AG09319 (cell line): ENCODE data around the gene EPS8L3.
A peak's percentile ranks its signal among the peaks of the same experiment; 100 is the strongest.
"Not testable (repeated sequence)": the region's sequence is repeated elsewhere in the genome, so short reads cannot be mapped to it uniquely, and the experiment has no call there.

Experiments
- DNase-seq: peaks from one replicate; pipeline ENCODE4 v3.0.0-alpha.2; 2010; ENCODE audit warnings: low read depth; ENCODE audit errors: extremely low read depth
- CTCF ChIP-seq: IDR thresholded peaks from 2 replicates; pipeline ENCODE4 v1.5.1; 2011; ENCODE audit warnings: low read depth, mild to moderate bottlenecking, inconsistent platforms, low read length, moderate library complexity

The EPS8L3 gene

GRCh38 chr1:109801791-109802135 lies 38.0 kb upstream of the EPS8L3 start:
- DNase-seq, result no peak
- TF ChIP-seq CTCF, result no peak

GRCh38 chr1:109800291-109800690 lies 36.6 kb upstream of the EPS8L3 start:
- no peak for DNase-seq
- no peak for TF ChIP-seq CTCF

GRCh38 chr1:109799445-109799844 lies 35.7 kb upstream of the EPS8L3 start:
- TF ChIP-seq CTCF, result no peak
- peak; percentile 45 for DNase-seq

DNA sequence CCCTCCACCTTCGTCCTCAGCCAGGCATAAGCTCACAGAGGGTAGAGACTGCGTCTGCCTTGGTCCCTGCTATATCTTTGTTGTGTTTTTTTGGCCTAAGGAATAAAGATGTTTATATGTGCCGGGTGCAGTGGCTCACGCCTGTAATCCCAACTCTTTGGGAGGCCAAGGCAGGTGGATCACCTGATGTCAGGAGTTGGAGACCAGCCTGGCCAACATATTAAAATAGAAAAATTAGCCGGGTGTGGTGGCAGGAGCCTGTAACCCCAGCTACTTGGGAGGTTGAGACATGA lies 33.5 kb upstream of the EPS8L3 start:
- not testable (repeated sequence) for DNase-seq

GRCh38 chr1:109796484-109797302 lies 33.0 kb upstream of the EPS8L3 start:
- DNase-seq, result no peak

GRCh38 chr1:109794319-109795132 lies 30.8 kb upstream of the EPS8L3 start:
- no peak for DNase-seq
- no peak for TF ChIP-seq CTCF

More at GRCh38 chr1:109796484-109797302, 33.0 kb upstream of the EPS8L3 start:
- TF ChIP-seq CTCF, result no peak

DNA sequence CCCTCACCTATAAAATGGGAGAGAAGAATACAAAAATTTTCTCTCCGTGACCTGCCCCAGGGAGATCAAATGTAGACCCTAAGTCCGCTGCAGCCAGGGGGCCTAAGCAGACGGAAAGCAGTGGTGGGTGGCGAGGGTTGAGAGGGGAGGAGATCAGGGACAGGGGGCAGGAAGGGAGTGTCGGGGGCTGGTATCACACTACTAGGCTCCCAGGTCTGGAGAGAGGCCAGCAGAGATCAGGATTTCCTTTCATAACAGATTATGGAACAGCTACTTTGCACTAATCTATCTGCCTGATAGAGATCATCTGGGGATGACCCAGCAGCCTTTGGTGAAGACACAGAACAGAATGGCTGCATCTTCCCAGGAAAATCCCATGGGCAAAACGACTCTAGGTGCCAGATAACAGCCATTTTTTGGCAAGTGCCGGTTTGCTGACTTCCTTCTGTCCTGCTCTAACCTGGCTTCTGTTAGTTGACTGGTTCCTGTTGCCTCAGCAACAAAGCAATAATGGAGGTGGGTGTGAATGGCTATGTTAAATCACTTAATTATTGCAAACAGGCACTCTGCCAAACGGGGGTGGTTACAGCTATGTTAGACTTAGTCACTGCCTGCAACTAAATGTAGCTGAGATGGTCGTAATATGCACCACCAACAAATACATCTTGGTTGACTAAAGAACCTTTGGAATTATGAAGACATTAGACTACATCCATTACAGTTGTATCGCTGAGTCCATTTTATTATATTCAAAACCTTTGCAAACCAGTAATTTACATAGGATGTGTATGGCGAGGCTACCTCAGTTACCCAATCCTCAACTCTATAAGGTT lies 30.0 kb upstream of the EPS8L3 start:
- no peak for TF ChIP-seq CTCF

More for the DNA sequence above, 30.0 kb upstream of the EPS8L3 start:
- DNase-seq, result peak; percentile 56
